HG03442 (cell line): ENCODE results near the gene LRMDA.

Experiments
- ATAC-seq: cut with Tn5 transposase; IDR thresholded peaks from one replicate; pipeline ENCODE4 v1.9.1; 2021; ENCODE audit warnings: mild to moderate bottlenecking, moderate library complexity; ENCODE audit not compliant: unreplicated experiment

The LRMDA gene

GRCh38 chr10:75967491-75967890 is 536.1 kb downstream of the LRMDA start:
- ATAC-seq: no peak

DNA sequence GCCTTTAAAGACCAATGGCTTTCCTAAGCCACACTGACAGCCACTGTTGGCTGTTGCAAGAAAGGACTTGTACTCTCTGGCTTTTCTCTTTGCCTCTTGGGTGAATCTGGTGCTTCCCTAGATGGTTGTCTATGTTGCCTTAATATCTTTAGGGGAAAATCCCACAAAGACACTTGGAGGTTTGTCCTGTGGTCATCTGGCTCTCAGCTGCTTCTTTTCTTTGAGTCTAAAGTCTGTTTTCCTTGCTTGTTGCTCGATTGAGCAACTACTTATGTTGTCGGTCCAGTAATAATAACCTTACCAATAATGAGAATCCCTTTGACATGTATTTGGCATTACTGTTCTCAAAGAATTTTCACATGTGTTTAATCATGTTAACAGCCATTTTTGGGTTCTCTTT is 537.6 kb downstream of the LRMDA start:
- no peak for ATAC-seq

DNA sequence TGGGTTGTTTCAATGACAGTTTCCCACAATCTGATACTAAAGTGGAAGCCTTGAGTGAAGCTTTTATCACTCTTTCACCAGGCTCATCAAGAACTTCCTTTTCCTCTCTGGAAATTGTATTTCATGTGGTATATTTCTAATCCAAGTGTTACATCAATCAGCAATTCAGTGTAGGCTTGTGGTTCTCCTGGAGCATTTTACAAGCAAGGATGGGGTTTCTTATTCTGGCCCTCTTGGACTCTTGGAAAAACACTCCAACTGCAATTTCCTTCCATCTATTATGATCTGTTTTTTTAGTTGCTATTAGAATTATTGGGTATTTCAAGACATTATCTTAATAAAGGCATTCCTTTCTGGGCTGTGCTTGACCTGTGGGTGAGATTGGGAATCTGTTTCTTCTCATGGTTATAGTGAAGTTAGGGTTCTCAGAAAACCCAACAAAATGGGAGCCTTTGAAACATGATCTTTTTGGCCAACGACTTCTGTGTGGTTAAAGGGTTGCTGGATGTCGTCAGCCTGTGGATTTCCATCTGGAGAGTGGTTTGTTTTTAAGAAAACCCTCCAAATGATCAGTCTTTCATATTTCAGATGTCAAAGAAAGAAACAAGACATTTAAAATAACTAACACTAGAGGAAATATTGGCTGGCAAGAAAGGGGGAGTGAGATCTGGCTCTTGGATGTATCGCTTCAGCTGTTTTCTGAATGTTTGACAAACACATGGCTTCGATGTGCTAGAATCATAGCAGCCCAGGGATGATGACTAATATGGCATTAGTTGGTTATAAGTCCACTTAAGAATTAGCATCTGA is 540.2 kb downstream of the LRMDA start:
- no peak for ATAC-seq

DNA sequence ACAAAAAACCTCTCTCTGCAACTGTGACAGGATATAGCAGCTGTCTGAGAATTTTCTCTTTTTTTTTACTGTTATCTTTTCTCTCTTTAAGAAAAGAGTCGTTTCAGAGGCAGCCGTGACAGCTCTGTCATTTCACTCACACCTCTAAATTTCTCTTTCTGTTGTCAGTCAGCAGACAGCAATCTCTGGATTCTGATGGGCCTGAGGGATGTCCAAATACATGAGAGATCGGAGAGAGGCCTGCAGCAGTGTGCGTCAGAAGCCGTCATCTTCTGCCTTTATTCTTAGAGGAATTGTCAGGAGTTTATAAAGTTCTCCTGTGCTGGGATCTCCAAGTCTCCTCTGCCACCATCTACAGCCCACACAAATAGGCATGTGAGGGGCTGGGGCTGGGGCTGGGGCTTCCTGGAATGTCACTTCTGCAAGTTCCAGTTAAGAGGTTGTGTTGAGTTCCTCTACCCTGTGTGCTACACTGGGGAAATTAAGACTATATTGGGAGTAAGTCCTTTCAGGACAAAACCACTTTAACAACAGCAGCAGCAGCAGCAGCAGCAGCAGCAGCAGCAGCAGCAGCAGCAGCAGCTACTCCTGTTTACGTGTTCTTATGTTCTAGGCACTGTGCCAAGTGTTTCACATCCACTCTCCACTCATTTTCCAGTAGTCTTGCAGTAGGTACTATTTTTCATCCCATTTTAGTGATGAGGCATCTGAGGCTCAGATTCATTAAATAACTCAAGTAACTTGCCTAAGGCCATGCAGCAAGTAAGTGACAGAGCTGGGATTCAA is 541.3 kb downstream of the LRMDA start:
- ATAC-seq: no peak

GRCh38 chr10:75974080-75974479 is 542.7 kb downstream of the LRMDA start:
- ATAC-seq: no peak

GRCh38 chr10:75976681-75977080 is 545.3 kb downstream of the LRMDA start:
- ATAC-seq: no peak

DNA sequence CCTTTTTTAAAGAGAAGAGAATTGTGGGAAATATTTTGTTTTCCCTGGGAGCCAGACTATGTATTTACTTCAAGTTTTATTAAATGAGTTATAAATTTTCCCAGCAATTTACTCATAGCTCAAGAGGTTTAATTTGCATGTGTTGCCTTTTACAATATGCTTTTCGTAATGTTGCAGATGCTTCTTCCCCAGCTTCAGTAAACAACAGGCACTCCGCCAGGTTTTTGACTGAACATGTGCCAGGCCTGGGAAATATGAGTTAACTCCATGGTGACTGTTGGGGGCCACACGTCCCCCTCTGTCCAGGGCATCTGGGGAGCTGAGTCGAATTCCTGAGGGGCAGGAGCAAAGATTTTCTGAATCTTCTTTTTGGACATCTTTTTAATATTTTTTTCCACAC is 545.7 kb downstream of the LRMDA start:
- ATAC-seq: no peak

DNA sequence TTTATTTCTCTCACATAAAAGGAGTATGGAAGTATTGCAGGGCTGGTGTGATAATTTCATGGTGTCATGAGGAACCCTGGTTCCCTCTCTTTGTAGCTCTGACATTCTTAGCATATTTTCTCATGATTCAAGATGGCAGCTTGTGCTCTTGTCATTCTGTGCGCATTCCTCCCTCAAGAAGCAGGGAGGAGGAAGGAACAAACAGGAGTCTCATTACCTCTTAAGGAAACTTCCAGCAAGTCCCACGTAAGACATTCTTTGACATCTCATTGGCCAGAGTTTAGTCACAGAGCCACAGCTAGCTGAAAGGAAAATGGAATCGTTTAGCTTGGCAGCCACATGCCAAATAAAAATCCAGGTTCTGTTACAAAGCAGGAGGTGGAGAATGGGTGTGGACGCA is 546.8 kb downstream of the LRMDA start:
- ATAC-seq: no peak

- ATAC-seq: no peak
Measured at GRCh38 chr10:75980419-75981002, 549.1 kb downstream of the LRMDA start.

- ATAC-seq: no peak
Measured at GRCh38 chr10:75982611-75983369, 551.4 kb downstream of the LRMDA start.

- no peak for ATAC-seq
Measured at GRCh38 chr10:75984067-75984466, 552.6 kb downstream of the LRMDA start.

GRCh38 chr10:75987616-75988015 is 556.2 kb downstream of the LRMDA start:
- ATAC-seq: no peak

- no peak for ATAC-seq
Measured at GRCh38 chr10:75994357-75995040, 563.1 kb downstream of the LRMDA start.

- no peak for ATAC-seq
Measured at GRCh38 chr10:75995041-75995430, 563.6 kb downstream of the LRMDA start.

DNA sequence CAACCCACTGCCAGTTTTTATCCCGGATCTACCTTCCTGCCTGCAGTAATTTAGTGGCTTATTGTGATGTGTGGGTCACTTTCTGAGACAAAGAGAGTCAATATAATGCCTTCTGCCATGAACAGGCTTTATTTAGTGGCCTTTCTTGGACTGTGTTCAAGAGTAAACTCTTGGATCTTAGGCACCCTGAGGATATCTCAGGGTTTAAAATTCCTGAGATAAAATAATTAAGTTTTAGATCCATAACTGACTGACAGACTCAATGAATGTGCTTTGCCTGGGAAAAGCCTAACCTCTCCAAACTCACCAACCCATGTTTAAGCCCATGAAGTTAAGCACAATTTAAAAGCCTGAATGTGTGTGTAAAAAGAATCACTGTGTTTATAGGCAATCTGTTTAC is 564.3 kb downstream of the LRMDA start:
- ATAC-seq: no peak

GRCh38 chr10:75999001-75999400 is 567.6 kb downstream of the LRMDA start:
- ATAC-seq: no peak

DNA sequence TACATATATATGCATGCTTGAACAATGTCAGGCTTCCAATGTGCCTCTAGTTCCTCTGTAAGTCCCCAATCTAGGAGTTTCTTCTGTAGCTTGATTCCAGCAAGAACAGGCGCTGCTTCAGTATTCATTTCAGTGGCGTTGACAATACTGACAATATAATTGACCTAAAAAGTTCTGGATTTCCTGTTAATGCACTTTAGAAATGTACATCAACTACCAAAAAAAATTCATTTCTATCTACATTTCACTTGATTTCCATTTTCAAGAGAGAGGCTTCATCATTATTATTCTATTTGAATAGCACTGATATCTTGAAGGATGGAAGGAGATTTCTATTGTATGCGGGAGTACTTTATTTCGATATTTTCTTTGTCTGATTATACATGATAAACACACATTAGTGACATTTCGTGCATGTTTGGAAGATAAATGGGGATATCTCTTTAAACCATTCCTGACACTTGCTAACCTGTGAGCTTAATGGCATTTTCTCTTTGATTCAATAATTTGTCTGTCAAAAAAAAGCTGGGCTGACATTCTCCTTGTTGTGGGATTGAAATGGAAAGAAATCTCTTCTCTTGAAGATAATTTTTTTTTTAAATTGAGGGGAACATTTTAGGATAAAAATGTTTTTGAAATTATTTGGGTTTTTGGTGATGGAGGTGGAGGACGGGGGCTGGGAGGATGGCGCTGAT is 568.2 kb downstream of the LRMDA start:
- no peak for ATAC-seq

DNA sequence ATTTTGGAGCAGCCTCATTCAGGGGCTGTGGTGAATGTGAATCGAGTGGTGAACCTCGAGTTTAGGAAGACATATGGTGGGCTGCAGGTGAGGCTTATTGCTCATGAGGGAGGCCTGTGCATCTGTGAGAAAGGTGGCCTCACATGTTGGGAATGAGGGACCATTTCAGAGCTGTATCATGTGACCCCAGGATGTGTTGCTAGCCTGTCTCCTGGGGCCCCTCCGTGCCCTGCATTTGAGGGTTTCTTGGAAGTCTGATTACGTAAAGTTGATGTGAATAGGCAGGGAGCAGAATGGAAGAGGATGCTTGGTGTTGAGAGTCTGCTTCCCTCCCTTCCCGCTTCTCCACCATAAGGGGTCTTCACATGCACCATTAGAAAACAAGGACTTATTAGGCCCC is 569.1 kb downstream of the LRMDA start:
- no peak for ATAC-seq

DNA sequence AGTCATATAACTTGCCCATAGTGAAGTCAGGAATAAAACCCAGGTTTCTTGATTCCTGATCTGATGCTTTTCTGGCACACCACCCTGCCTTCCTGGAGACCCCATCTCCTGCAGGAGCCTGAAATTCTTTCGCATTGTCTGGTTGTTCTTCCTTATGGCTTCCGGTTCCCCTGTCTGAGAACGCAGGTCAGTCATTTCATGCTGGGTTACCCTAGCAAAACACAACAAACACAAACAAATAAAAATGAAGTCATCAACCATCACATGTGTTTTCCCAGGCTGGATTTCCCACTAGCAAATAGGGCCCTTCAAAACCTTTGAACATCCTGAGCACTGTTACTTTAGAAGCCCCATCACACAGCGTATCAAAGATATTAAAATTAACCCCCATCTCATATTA is 569.6 kb downstream of the LRMDA start:
- no peak for ATAC-seq

DNA sequence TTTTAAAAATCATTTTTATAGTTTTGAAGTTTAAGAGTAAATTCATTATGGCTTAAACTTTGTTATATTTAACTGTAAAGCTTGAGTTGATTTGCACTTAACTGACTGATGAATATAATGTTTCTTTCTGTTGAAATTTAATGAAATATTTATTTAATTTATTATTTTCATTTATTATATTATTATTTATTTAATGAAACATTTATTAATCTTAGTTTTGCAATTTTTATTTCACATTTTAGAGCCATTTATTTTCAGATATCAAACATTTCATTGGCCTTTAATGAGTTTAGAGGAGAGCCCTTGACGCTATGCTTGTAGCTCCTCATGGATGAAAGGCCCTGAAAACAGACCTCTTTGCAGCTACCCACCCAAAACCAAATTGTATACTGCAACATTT is 570.0 kb downstream of the LRMDA start:
- ATAC-seq: no peak
